Hippocampal formation (tissue), 2 donors: ENCODE data around the gene NCOA6.

Source experiments
- DNase-seq, 2 donors: peaks; one replicate each; lab custom pipeline; 2025; lab: John Stamatoyannopoulos, UW

Gene NCOA6

GRCh38 chr20:34704177-34705007 is 121.1 kb downstream of the NCOA6 start, which contains the start of gene TP53INP2:
Gene TP53INP2, plus strand, starts transcription at chr20:34704344. Its CDS starts 4,396 bp downstream, at chr20:34708740.
- DNase-seq: peak; percentile 84 to 85

- DNase-seq: no peak
Observed at GRCh38 chr20:34703424-34704176, 121.9 kb downstream of the NCOA6 start.

- no peak for DNase-seq
Observed at GRCh38 chr20:34703061-34703423, 122.4 kb downstream of the NCOA6 start.

- DNase-seq: no peak
Observed at GRCh38 chr20:34701405-34702085, 123.9 kb downstream of the NCOA6 start.

- DNase-seq: no peak
Observed at GRCh38 chr20:34693414-34693813, 132.0 kb downstream of the NCOA6 start.

GRCh38 chr20:34691838-34692237 is 133.6 kb downstream of the NCOA6 start:
- no peak for DNase-seq

- no peak for DNase-seq
Observed at GRCh38 chr20:34689486-34689885, 136.0 kb downstream of the NCOA6 start.

GRCh38 chr20:34683667-34684066 is 141.8 kb downstream of the NCOA6 start:
- DNase-seq: no peak

- no peak for DNase-seq
Observed at GRCh38 chr20:34680586-34681175, 144.8 kb downstream of the NCOA6 start.

- peak; percentile 94 for DNase-seq
Observed at GRCh38 chr20:34676642-34677373, 148.6 kb downstream of the NCOA6 start, which contains the start of gene PIGU. Gene PIGU, minus strand, starts transcription at chr20:34677092. Its CDS starts 7 bp downstream, at chr20:34677085.

GRCh38 chr20:34675993-34676641 is 149.3 kb downstream of the NCOA6 start:
- no peak for DNase-seq

GRCh38 chr20:34675561-34675960 is 149.9 kb downstream of the NCOA6 start:
- DNase-seq: no peak

GRCh38 chr20:34673412-34673811 is 152.0 kb downstream of the NCOA6 start:
- DNase-seq: no peak

GRCh38 chr20:34669094-34669493 is 156.4 kb downstream of the NCOA6 start:
- DNase-seq: no peak
